Activated CD4-positive, CD25-positive, alpha-beta regulatory T cell treated with anti-CD3 and anti-CD28 coated beads, Interleukin-2, amount 50 U/mL, for 24 hours (primary cell): Measurements from ENCODE around the gene LRPAP1.
"Not testable (repeated sequence)": the region's sequence is repeated elsewhere in the genome, so short reads cannot be mapped to it uniquely, and the experiment has no call there.

ENCODE experiments used
- ATAC-seq, 2 donors: fragments of 150-1000 bp; cut with Tn5 transposase; one replicate each; pipeline ENCODE4 v1.10.0; 2021; ENCODE audit warnings: mild to moderate bottlenecking in 1 of 2, moderate library complexity in 1 of 2

The LRPAP1 gene

DNA sequence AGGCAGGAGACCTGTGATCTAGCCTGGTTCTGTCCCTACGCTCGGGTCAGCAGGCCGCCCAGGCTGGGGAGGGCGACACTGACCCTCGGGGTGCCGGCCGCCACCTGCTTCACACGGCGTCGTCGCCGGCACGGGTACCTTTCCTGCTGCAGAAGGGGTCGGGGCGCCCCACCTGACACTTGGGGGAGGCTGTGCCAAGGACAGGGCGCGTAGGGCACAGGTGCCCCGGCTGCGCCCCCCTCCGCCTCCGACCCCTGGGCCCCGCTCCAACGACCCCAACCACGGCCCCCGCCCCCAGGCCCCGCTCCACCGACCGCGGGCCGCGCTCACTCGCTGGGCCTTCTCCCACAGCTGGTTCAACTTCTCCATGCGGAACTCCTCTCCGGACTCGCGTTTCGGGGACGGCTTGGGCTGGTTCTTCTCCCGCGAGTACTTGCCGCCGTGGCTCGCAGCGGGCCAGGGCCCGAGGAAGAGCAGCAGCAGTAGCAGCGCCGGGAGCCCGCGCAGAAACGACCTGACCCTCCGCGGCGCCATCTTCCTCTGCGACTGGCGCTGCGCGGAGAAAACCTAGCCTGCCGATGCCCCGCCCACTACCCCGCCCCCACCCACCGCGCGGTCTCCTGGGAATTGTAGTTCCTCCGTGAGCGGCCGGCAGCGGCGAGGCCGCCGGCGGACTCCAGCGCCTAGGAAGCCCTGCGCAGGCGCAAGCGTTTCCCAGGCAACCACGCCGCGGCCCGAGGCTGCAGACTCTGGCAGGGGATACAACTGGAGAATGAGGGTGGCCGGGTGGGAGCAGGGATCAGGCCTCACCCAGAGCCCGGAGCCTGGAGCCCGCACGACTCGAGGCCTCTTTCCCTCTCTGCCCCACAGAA is at the start of gene LRPAP1:
LRPAP1 (minus strand) TSS at position 544 of the 872 bp plus-strand sequence; CDS start at position 534, 10 bp downstream.
- ATAC-seq: peak; percentile 91 to 92

GRCh38 chr4:3581334-3582090 is 49.3 kb upstream of the LRPAP1 start:
- not testable (repeated sequence) for ATAC-seq

- not testable (repeated sequence) for ATAC-seq
Observed at GRCh38 chr4:3580859-3581258, 48.6 kb upstream of the LRPAP1 start.

- not testable (repeated sequence) for ATAC-seq
Observed at GRCh38 chr4:3578527-3579144, 46.4 kb upstream of the LRPAP1 start.

GRCh38 chr4:3578052-3578451 is 45.8 kb upstream of the LRPAP1 start:
- not testable (repeated sequence) for ATAC-seq

- ATAC-seq: not testable (repeated sequence)
Observed at GRCh38 chr4:3577208-3577892, 45.1 kb upstream of the LRPAP1 start.

GRCh38 chr4:3576533-3577207 is 44.4 kb upstream of the LRPAP1 start:
- ATAC-seq: not testable (repeated sequence)

GRCh38 chr4:3575426-3576369 is 43.5 kb upstream of the LRPAP1 start:
- not testable (repeated sequence) for ATAC-seq

- ATAC-seq: not testable (repeated sequence)
Observed at GRCh38 chr4:3574865-3575264, 42.6 kb upstream of the LRPAP1 start.

- ATAC-seq: not testable (repeated sequence)
Observed at GRCh38 chr4:3574346-3574745, 42.1 kb upstream of the LRPAP1 start.

DNA sequence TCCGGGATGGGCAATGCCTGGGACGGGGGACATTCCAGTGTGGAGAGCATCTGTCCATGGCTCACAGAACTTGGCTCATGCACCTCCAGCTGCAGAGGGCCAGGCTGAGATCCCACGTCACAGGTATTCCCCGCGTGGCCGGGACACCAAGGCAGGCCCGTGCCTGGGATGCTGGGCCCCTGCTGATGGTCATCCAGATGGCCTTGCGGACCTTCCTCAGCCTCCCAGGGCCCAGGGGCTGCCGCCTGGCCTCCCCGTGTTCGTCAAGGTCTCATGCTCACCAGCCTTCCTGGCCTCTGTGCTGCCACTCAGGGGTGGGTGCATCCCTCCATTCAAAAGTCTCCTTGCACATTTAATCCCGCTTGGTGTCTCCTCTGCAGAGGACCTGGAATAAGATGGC is 40.9 kb upstream of the LRPAP1 start:
- no peak for ATAC-seq

GRCh38 chr4:3572363-3572762 is 40.1 kb upstream of the LRPAP1 start:
- no peak for ATAC-seq

DNA sequence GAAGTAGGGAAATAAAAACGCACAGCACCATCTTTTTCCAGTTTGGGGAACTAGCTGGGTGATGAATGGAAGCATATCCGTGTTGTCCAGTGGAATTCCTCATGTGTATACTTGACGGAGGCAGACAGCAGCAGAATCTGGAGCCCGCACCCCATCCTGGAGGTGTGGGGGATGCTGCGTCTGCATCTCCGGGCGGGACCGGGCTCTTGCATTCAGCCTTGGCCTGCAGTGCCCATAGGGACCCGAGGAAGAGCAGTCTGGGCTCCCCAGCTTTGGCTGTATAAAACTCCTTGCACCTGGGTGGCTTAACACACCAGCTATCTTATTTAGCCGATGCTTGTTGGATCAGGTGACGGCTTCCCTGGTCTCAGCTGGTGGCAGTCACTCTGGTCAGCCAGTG is 39.7 kb upstream of the LRPAP1 start:
- no peak for ATAC-seq

GRCh38 chr4:3570923-3571322 is 38.7 kb upstream of the LRPAP1 start:
- not testable (repeated sequence) for ATAC-seq

DNA sequence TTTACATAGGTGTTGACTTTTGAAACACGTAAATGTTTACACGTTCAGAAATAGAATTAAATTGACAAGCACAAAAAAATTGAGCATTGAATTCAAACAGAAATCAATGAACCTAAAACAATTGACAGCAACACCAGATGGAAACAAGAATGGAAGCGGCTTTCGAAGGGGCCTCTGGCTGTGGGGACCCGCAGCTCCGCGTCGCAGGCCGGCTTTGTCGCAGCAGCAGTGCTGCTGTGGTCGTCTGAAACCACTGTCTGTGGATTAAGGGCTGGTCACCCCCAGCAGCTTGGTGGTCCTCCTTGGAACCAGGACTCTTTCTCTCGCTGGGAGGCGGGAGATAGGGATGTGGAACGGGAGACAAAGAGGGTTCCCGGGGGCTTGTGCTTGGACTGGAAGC is 37.4 kb upstream of the LRPAP1 start:
- ATAC-seq: not testable (repeated sequence)

DNA sequence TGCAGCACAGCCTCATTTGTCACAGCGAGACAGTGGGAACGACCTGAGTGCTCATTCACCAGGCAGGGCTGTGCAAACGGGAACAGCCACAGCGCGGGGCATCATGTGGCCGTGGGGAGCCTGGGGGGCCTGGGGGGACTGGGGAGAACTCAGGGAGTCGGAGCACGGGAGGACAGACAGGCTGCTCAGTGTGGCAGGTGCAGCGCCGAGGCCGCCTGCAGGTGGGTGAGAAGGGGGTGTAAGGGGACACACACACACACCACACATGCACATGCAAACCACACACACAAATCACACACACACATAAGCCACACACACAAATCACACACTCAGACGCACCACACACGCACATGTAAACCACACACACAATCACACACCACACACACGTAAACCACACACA is 34.5 kb upstream of the LRPAP1 start:
- not testable (repeated sequence) for ATAC-seq

DNA sequence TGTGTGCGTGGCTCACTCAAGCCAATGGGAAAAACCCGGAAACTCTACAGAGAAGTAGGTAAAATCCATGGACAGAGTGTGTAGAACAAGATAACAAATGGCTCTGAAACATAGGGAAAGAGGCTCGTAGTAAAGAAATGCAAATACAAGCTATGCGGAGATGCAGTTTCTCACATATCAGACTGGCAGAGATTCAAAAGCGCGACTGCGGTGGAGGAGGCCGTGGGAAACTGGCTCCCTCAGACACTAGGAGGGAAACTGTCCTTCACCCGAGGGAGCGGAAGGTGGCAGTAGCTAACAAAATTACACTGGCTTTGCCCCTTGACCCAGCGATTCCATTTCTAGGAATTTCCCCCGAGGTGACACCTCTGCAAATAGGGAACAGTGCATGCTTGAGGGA is 34.1 kb upstream of the LRPAP1 start:
- not testable (repeated sequence) for ATAC-seq

- ATAC-seq: not testable (repeated sequence)
Observed at GRCh38 chr4:3564948-3565347, 32.7 kb upstream of the LRPAP1 start.

DNA sequence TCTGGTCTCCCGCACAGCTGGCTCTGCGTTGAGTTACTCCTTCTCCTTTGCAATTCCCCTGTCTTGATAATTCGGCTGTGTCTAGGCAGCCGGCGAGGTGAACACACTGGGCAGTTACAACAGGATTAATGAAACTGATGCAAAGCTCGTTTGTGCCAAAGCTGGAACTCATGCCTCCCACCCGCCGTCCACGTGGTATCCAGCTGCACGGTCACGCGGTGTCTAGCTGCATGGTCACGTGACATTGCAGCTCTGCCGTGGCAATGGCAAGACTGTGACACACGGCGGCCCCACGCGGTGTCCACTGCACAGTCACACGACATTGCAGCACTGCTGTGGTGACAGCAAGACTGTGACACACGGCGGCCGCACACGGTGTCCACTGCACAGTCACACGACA is 31.2 kb upstream of the LRPAP1 start:
- no peak for ATAC-seq

- ATAC-seq: not testable (repeated sequence)
Observed at GRCh38 chr4:3562127-3562526, 29.9 kb upstream of the LRPAP1 start.

GRCh38 chr4:3560465-3560864 is 28.2 kb upstream of the LRPAP1 start:
- ATAC-seq: not testable (repeated sequence)
